ENCODE results near the gene CIZ1. TPM values are rescaled to one million over a fixed set of nuclear protein-coding genes. Genes with fewer than 3 reads are reported as not detected.
"Not testable (repeated sequence)": the region's sequence is repeated elsewhere in the genome, so short reads cannot be mapped to it uniquely, and the experiment has no call there.

Gene CIZ1
- total RNA-seq, 1 donor from 2014 or later = 109 TPM

DNA sequence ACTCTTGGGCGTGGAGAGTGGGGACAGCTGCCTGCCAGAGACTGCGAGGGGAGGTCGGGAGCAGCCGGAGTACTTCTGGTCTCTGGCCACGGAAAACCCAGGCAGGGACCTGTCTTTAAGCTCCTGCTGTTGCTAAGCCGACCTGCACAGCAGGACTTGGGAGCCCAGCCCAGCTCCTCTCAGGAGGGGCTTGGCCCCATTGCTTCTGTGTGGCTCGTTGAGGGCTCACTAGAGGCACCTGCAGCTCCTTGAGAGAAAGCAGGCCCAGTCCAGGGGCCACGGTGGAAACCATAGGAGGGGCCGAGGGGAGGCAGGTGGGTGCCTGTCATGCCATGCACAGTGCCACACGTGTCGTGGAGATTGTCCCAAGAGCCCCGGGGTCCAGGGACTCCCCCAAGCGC lies 45.4 kb downstream of the CIZ1 start:
- DNase-seq (ENCODE audit: low spot score) = no peak

DNA sequence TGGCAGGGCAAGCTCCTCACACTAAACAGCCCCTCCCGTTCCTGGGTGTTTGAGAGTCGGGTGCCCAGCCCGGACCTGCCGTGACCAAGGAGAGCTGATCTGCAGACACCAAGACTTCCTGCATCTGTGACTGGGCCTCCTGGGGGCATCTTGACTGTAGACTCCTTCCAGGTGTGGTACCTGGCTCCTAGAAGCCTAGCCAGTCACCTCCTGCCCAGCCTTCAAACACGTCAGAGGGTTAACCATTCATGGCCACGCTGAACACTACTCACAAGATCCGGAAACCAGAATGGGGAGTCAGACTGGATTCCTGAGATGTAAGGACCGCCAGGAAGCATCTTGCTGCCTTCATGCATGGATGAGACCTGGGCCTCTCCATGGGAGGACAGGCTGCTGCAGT lies 45.8 kb downstream of the CIZ1 start:
- no peak for DNase-seq (ENCODE audit: low spot score)

DNA sequence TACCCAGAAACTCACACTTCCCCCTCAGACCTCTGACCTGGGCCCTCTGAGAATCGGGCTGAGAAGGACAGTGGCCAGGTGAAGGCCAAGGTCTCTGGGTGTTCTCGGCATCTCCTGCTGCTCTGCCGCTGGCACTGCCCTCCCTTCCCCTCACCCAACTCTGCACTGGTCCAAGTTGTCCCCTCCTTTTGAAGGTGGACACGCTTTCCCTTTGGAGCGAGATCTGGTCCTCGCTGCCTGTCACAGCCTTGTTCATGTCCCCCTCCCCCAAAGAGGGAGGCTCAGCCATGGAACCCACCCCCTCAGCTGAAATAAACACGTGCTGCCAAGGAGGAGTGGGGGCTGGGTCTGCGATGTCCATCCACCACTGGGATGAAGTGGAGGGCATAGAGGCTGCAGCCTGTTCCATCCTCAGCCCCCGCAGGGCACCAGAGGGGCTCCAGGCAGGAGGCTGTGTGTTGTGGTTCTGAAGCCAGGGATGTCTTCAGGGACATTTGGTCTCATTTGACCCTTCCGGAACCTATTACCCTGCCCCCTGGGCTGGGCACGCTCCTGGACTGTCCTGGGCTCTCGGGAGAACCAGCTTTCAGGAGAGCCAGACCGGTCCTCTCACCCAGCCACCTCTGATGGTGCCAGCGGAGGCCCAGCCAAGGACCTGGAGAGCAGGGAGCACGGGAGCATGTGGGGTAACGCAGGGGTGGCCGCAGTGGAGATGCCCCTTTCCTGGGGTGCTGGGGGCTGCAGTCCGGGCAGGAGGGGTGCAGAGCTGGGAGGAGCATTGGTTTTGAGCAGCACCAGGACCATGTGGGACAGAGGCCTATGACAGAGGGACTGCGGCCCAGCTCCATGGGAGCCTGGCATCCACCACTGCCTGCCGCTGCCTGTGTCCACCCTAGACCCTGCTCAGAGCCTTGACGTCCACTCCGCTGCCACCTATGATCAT lies 46.9 kb downstream of the CIZ1 start:
- no peak for DNase-seq (ENCODE audit: low spot score)

DNA sequence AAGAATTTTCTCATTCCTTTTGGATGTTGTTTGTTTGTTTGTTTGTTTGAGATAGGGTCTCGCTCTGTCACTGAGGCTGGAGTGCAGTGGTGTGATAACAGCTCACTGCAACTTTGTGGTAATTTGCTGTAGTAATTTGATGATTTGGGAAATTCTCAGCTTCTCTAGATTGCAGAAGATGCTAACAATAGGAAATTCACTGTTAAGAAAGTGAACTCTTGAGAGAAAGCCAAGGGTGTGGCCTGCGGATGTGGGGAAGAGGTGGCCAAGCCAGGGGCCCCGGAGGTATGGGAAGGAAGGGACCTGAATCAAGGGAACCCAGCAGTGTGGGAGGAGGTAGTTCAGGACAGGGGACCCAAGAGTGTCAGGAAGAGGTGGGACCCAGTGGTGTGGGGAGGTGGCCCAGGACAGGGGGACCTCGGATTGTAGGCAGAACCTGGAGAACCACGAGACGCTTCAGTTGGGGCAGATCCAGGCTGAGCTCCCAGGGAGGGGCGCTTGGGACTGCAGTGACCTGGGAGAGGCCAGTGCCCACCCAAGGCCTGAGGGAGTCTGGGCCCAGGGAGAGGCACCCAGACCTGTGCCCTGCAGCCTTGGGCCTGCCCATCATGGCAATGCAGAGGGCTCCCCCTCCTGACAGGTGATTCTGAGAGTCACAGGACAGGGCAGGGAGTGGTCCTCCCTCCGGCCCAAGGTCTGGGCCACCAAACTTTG lies 47.7 kb downstream of the CIZ1 start:
- no peak for DNase-seq (ENCODE audit: low spot score)

DNA sequence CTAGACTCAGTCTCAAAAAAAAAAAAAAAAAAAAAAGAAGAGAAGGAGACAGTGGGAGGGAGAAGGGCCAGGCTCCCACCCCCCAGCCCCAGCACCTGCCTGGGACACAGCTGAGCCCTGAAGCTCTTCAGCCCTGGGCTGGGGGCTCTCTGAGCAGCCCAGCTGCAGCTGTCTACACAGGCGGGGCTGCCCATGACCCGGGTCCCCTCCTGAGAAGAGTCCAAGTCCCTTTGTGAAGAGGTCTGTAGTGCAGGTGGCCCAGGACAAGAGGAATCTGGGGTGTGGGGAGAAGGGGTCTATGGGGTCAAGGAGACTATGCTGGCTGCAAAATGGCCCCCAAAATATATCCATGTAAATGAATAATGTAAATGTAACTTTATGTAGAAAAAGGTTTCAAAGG lies 48.8 kb downstream of the CIZ1 start:
- DNase-seq (ENCODE audit: low spot score) = no peak

DNA sequence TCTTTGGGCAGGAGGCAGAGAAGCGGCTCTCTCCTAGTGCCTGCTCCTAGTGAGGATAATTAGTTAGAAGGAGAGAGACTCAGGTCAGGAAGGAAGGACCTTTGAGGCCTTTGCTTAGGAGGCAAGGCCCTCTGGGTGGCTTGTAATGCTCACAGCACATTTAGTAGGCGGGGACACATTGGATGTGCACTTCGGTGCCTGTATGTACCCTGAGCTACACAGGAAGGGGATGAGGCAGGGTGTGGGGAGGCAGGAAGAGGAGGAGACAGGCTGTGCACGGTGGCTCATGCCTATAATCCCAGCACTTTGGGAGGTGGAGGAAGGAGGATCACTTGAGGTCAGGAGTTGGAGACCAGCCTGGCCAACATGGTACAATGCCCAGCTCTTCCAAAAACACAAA lies 49.3 kb downstream of the CIZ1 start:
- no peak for DNase-seq (ENCODE audit: low spot score)

DNA sequence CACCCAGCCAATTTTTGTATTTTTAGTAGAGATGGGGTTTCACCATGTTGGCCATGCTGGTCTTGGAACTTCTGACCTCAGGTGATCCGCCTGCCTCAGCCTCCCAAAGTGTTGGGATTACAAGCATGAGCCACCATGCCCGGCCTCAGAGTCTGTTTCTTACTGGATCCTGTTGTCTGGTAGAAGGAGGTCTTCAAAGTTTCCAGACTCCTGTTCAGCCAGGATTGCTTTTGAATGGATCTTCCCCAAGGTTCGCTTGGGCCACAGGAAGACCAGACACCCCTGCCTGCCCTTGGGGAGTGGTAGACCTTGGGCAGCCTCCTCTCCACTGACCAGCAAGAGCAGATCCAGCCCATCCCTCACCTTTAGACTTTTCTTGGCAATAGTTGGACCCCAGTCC lies 49.8 kb downstream of the CIZ1 start:
- no peak for DNase-seq (ENCODE audit: low spot score)

DNA sequence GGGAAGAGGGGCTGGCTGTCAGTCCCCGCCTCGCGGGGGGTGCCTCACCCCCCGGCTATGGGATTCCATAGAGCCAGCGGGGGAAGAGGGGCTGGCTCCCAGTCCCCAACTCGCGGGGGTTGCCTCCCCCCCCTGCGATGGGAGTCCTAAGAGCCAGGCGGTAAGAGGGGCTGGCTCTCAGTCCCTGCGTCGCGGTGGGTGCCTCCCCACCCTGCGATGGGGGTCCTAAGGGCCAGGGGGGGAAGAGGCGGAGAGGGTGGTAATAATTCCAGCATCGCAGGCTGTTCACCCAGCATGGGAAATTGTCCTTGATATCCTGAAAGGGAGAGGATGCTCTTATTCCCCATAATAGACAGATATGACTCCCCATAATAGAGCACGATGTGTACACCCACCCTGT lies 51.8 kb downstream of the CIZ1 start:
- no peak for DNase-seq (ENCODE audit: low spot score)

DNA sequence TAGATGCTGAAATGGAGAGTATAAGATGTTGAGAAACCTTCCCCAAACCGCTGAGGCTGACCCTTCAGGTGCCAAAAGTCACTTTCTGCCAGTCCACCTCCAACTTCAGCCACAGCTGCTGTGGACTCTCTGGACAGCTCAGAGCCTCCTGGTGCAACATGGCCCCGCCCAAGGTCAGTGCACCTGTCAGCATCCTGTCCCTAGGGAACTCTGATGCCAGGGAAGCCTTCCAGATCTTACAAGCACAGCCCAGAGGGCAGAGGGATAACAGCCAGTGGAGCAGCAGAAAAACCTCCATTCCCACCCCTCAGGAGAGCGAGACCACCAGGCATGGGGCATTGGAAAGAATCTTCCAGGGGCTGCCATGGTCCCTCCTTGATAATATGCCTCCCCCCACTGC lies 53.4 kb downstream of the CIZ1 start:
- DNase-seq (ENCODE audit: low spot score) = no peak

DNA sequence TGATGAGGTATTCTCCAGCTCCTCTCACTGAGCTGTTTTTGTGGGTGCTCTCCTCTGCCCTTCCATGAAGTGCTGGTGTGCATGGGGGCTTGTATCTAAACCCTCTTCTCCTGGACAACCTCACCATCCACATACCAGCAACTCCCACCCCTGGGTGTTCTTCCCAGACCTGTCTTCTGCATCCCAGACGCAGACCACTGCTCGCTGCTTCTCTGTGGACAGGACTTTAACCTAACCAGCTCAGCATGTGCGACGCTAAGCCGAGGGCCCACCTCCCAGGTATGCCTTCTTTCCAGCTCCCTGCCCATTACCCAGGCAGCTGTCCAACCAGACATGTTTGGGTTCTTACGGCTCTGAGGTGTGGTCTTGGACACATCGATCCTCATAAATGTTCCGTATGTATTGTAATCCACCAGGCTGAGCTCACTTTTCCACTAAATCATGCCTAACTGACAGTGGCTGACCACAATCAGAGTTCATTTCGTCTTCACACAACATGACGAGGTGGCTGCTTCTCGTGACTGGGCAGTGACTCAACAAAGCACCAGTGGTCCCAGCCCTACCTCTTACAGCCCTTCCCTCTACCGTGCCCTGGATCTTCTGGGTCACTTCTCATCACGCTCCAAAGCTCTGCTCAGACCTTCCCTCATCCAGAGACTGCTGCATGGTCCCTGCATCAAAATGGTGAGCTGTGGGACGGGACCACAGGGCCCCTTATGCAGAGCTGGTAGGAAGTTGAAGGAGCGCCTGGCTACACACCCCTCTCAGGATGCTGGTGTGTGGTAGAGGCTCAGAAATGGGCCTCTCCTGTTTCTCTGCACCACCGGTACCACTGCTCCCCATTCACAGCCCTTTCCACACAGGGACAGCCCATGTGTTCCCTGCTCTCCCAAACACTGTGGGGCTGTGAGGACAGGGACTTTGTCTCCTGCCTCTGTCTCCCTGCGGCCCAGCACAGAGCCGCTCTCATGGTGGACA lies 54.3 kb downstream of the CIZ1 start:
- DNase-seq (ENCODE audit: low spot score) = no peak

DNA sequence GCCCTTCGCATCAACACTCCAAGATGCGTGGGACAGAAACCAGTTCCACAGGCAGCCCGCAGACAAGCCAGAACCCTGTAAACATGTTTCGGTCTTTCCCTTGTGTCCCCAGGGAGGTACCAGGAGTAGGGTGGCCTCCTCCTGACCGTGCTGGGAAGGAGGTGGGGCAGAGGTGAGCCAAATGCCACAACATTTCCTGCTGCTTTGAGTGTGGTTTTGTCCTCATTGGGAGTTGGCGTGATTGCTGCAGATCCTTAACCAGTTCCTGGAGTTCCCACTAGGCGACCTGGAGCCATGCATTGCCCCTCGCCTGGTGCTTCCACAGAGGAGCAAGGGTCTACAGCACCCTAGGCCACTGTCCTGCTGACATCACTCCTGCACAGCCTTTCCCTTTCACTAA lies 55.8 kb downstream of the CIZ1 start:
- DNase-seq (ENCODE audit: low spot score) = not testable (repeated sequence)

DNA sequence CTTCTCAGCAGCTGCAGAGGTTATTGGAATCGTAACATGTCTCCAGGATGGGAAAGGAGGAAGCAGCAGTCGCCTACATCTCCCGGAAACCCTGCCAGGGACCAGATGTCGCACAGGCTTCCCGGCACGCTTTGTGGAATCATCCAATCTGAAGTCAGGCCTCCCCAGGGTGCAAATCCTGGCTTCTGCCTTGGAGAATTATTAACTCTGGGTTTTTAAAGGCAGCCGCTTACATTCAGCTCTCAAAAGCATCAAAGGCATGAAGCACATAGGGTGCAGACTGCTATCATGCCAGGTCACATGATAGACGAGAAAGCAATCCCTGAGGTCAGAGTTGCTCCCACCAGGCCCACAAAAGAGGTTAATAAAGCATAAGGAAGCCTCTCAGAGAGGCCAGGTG lies 59.2 kb downstream of the CIZ1 start:
- DNase-seq (ENCODE audit: low spot score) = not testable (repeated sequence)

DNA sequence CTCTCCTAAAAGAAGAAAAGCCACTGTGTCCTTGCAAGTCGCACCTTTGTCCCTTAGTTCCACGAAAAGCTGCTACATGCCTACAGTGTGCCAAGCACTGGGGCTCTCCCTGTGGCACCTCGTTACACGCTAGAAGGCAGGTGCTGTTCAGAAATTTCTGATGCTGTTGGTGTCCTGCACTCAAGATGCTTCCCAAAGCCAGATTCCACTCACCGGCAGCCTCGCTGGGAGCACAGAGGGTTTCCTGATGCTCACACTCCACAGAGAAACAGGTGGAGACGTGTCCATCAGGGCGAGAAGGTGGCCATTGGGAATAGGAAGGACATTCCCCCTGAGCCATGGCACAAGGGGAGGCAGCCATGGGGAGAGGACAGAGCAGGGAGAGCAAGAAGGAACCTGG lies 60.0 kb downstream of the CIZ1 start:
- DNase-seq (ENCODE audit: low spot score) = not testable (repeated sequence)

DNA sequence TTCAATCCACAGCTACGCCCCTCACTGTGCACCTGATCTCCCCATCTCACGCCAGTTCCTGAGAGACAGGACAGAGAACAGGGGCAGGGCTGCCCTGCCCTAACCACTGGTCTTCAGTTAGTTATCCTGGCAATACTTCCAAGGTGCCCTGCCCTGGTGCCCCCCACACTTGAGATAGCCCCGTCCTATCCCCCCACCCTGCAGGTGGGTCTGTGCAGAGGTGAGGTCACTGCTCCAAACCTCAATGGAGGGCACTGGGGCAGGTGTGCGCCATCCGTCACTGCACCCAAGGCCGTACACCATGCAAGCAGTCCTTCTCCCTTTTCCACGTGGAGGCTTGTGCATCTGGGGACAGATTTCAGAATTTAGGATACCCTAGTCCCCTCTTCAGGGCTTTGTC lies 60.7 kb downstream of the CIZ1 start:
- DNase-seq (ENCODE audit: low spot score) = not testable (repeated sequence)

DNA sequence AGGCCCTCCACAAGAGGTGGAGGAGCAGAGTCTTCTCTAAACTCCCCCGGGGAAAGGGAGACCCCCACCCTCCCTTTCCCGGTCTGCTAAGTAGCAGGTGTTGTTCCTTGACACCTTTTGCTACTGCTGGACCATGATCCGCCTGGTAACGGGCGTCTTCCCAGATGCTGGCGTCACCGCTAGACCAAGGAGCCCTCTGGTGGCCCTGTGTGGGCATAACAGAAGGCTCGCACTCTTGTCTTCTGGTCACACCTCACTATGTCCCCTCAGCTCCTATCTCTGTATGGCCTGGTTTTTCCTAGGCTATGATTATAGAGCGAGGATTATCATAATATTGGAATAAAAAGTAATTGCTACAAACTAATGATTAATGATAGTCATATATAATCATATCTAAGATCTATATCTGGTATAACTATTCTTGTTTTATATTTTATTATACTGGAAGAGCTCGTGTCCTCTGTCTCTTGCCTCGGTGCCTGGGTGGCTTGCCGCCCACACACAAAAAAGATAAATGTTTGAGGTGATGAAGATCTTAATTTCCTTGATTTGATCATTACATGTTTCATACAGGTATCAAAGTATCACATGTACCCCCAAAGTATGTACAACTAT lies 61.3 kb downstream of the CIZ1 start:
- peak; percentile 68 for DNase-seq (ENCODE audit: low spot score)

DNA sequence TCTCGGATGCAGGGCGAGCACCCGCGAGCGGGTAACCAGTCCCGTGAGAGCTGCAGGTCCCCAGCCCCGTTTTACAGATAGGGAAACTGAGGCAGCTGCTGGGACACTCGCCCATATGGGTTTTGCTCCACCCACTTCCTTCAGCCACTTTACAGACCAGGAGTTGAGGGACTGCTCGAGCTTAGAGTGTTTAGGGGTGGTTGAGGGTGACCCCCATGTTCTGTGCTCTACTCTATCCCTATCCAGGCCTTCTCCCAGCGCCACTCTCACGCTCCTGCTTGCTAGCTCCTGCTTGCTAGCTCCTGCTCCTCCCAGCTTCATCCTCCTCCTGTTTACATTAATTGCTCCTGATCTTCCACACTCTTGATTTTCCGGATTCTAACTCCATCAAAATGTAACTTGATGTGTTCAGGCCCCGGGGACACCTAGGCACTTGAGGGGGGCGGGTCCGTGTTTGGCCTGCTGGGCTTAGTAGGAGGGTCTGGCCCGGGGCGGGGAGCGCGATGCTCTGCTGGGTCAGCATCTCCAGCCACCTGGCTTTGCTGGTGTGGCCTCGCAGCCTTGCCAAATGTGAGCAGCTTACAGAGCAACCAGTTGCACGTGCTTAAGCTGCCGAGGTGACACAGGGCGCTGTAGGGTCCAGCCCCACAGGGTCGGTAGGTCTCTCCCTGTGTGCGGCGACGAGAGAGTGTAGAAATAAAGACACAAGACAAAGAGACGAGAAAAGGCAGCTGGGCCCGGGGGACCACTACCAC lies 62.4 kb downstream of the CIZ1 start:
- no peak for DNase-seq (ENCODE audit: low spot score)

DNA sequence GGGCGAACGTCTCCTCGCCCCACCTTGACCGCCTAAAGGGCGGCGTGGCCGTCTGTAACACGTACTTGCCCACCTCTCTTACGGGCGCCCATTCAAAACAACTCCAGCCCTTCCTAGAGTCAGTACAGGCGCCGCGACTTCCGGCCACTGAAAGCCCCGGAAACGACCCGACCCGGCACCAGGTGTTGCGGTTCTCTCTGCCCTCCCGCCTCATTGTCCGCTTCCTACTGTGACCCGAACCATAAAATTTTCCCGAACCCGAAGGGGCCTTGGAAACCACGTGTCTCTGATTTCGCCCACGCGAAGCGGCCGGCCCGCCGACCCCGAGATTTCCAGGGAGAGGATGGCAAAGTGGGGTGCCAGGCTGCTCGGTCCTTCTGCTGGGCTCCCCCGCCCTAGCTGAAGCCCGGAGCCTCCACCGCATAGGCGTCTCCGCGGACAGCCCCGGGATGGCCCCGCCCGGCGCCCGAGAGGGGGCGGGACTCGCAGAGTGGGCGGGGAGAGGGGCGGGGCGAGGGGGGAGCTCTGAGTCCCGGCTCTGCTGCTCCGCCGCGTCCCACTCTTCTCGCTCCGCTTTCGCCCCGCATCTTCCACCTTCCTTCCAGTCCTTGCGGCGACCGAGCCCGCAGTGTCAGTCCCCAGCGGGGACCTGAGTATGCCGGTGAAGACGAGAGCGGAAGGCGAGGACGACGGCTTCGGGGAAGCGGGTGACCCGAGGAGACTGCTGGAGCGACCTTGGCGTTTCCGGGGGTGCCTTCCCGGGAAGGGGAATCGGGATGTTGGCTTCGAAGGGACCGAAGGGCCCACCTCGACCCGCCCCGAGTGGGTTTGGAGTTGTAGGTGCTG lies 63.2 kb downstream of the CIZ1 start:
- peak; percentile 87 for DNase-seq (ENCODE audit: low spot score)

DNA sequence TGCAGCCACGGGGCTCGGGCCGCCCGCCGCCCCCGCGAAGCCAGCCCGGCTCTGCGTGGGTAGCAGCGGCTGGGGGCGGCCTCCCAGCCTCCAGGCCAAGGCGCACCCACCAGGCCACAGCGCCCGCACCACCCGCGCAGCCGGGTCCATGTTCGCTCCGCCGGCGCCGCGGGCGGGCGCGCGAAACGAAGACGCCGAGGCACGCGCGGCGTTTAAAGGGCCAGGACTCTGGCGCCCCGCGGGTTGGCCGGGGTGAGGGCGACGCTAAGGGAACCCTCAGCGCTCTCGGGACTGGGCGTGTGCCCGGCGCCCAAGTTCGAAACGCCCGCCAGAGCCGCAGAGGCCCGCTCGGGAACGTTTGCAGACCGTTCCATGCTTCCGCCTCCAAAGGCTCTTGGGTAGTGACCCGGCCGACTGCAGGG lies 63.8 kb downstream of the CIZ1 start, which contains the start of gene PTGES2:
Gene PTGES2 (minus strand): TSS at position 162 of the 422 bp plus-strand sequence. CDS start 12 bp downstream, at position 150.
- DNase-seq (ENCODE audit: low spot score) = peak; percentile 88

DNA sequence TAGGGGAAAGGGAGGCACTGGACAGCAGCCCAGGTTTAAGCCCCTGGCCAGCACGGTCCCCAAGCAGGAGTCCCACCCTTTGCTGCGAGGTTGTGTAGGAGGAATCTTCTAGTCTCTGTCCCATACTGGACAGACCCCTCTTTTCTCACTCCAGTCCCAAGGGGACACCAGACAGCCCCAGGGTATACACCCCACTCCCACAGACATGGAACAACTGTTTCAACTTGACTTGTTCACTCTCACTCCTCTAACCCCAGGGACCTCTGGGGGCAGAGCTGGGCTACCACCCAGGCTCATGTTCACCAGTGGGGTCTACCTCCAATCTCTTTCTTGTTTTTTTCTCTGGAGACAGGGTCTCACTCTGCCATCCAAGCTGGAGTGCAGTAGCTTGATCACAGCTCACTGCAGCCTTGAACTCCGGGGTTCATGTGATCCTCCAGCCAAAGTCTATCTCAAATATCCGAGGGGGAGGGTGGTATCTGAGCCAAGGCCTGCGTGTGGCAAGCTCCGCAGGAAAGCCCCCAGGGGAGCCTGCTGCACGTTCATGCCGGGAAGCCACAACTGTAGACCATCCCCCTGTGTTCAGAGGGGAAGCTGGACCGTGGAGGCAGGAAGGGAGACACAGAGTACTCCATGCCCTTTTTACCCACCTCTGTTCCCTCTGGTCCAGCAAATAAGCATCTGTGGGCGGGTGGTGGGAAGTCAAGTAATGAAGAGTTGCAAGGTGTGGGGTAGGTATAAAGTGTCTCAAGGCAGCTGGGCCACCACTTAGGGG lies 65.6 kb downstream of the CIZ1 start:
- no peak for DNase-seq (ENCODE audit: low spot score)
